Measurements from ENCODE around the gene TMEM92.

DNA sequence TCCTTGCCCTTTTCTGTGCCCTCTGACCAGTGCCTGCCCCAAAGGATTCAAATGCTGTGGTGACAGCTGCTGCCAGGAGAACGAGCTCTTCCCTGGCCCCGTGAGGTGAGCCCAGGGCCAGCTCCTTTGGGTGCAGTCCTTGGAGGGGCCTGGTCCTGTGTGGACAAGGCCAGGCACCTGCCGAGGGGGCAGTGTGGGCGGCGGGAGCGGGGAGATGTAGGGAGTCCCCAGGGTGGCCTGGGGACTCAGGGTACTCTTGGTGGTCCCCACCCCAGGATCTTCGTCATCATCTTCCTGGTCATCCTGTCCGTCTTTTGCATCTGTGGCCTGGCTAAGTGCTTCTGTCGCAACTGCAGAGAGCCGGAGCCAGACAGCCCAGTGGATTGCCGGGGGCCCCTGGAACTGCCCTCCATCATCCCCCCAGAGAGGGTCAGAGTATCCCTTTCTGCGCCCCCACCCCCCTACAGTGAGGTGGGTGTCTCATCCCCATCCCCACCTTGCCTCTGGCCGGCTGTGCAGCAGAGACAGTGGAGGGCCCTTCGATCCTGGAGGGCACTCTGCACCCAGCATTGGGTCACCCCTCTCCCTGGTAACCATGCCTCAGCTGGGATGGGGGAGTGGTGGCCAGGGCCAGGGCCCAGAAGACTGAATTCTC lies 4.4 kb downstream of the TMEM92 start:
- TF ChIP-seq, protein P1, sequence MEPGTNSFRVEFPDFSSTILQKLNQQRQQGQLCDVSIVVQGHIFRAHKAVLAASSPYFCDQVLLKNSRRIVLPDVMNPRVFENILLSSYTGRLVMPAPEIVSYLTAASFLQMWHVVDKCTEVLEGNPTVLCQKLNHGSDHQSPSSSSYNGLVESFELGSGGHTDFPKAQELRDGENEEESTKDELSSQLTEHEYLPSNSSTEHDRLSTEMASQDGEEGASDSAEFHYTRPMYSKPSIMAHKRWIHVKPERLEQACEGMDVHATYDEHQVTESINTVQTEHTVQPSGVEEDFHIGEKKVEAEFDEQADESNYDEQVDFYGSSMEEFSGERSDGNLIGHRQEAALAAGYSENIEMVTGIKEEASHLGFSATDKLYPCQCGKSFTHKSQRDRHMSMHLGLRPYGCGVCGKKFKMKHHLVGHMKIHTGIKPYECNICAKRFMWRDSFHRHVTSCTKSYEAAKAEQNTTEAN (CRISPR knock-in tag; conservative IDR thresholded peaks at IDR 0.05): no peak
- TF ChIP-seq SRF (IDR thresholded peaks at IDR 0.05; ENCODE audit: low read depth, low read length) (no peak), ZNF607 (CRISPR knock-in tag; IDR thresholded peaks at IDR 0.05; ENCODE audit: borderline replicate concordance) (no peak), ISX (CRISPR knock-in tag; conservative IDR thresholded peaks at IDR 0.05) (no peak), ZNF775 (CRISPR knock-in tag; IDR thresholded peaks at IDR 0.05; ENCODE audit: borderline replicate concordance) (no peak)
